SK-N-SH (cell line): ENCODE data around the gene GNB5. TPM values are rescaled to one million over a fixed set of nuclear protein-coding genes. Genes with fewer than 3 reads are reported as not detected.

Experiments used
- CTCF ChIA-PET: fragments of 300-600, 350-600 bp; formaldehyde crosslinking; extraction: SDS; loops from one replicate; lab custom pipeline; 2021; lab: Yijun Ruan, JAX
- POLR2A ChIA-PET: fragments of 350-600 bp; sonication (Branson Sonifier 250); formaldehyde crosslinking; extraction: SDS; loops from one replicate; lab custom pipeline; 2020; ENCODE audit warnings: antibody characterized with exemption, inconsistent platforms; lab: Yijun Ruan, JAX
- DNase-seq: peaks from one replicate; pipeline ENCODE4 v3.0.0; 2012
- H2AFZ ChIP-seq: fragments of 200-600 bp; sonication (generic); 2 replicates; pipeline ENCODE4 v1.8.1; 2016; ENCODE audit warnings: antibody characterized with exemption, mild to moderate bottlenecking, low read depth
- H3F3A ChIP-seq: fragments of 200-600 bp; sonication (generic); replicated peaks from 2 replicates; pipeline ENCODE3; 2016; ENCODE audit warnings: antibody characterized with exemption, mild to moderate bottlenecking; ENCODE audit not compliant: insufficient read depth
- H3K27ac ChIP-seq, 2 experiments: fragments of 200-500 bp in 1 of 2; fragments of 200-600 bp in 1 of 2; sonication (Bioruptor generic) in 1 of 2; sonication (generic), shearing (Covaris generic) in 1 of 2; 2 replicates each; pipeline versions ENCODE4 v1.5.1 to v1.6.1; 2014 to 2016; ENCODE audit warnings: low read depth in 2 of 2, inconsistent platforms in 1 of 2, low read length in 1 of 2, mild to moderate bottlenecking in 1 of 2, mixed read lengths in 1 of 2
- H3K27me3 ChIP-seq: fragments of 200-600 bp; sonication (generic), shearing (Covaris generic); 2 replicates; pipeline ENCODE4 v1.6.1; 2016; ENCODE audit warnings: mixed run types; ENCODE audit not compliant: insufficient read depth
- H3K36me3 ChIP-seq, 2 experiments: fragments of 200-500 bp in 1 of 2; fragments of 200-600 bp in 1 of 2; sonication (Bioruptor generic) in 1 of 2; sonication (generic) in 1 of 2; replicated peaks in 1 of 2; 2 replicates each; pipeline versions ENCODE3 to v1.5.1; 2014 to 2016; ENCODE audit warnings: low read length in 1 of 2, mild to moderate bottlenecking in 1 of 2; ENCODE audit not compliant: insufficient read depth in 2 of 2, control insufficient read depth in 1 of 2
- H3K4me1 ChIP-seq, 2 experiments: fragments of 200-500 bp in 1 of 2; fragments of 200-600 bp in 1 of 2; sonication (Bioruptor generic) in 1 of 2; sonication (generic), shearing (Covaris generic) in 1 of 2; 2 replicates each; pipeline versions ENCODE4 v1.5.1 to v1.6.1; 2014 to 2016; ENCODE audit warnings: low read depth in 1 of 2, low read length in 1 of 2, mixed run types in 1 of 2; ENCODE audit not compliant: insufficient read depth in 2 of 2, control insufficient read depth in 1 of 2
- H3K4me2 ChIP-seq: fragments of 200-600 bp; sonication (generic), shearing (Covaris generic); 2 replicates; pipeline ENCODE4 v1.6.1; 2017; ENCODE audit warnings: mixed run types
- H3K4me3 ChIP-seq, 2 experiments: fragments of 200-500 bp in 1 of 2; fragments of 200-600 bp in 1 of 2; sonication (Bioruptor generic) in 1 of 2; sonication (generic), shearing (Covaris generic) in 1 of 2; 2 replicates each; pipeline versions ENCODE4 v1.5.1 to v1.8.1; 2014 to 2016; ENCODE audit warnings: low read depth in 2 of 2, inconsistent platforms in 1 of 2, low read length in 1 of 2, mild to moderate bottlenecking in 1 of 2, mixed read lengths in 1 of 2, moderate library complexity in 1 of 2
- H3K79me2 ChIP-seq: fragments of 200-600 bp; sonication (generic); 2 replicates; pipeline ENCODE4 v1.8.1; 2017; ENCODE audit warnings: mild to moderate bottlenecking; ENCODE audit not compliant: insufficient read depth
- H3K9ac ChIP-seq: fragments of 200-600 bp; sonication (generic); 2 replicates; pipeline ENCODE4 v1.6.1; 2017; ENCODE audit warnings: mixed run types
- H3K9me2 ChIP-seq: fragments of 200-600 bp; sonication (generic); 2 replicates; pipeline ENCODE4 v1.6.1; 2017; ENCODE audit warnings: mixed run types
- H3K9me3 ChIP-seq: fragments of 200-600 bp; sonication (generic); 2 replicates; pipeline ENCODE4 v1.6.1; 2017; ENCODE audit warnings: mixed run types, mild to moderate bottlenecking, moderate library complexity
- H4K20me1 ChIP-seq: fragments of 200-600 bp; sonication (generic); 2 replicates; pipeline ENCODE4 v1.6.1; 2017; ENCODE audit warnings: mild to moderate bottlenecking, mixed run types; ENCODE audit not compliant: insufficient read depth
- CHD2 ChIP-seq: fragments of 150-350 bp; IDR thresholded peaks from 2 replicates; pipeline ENCODE4 v1.6.1; 2018; ENCODE audit warnings: low read length; ENCODE audit not compliant: partially characterized antibody
- FOXM1 ChIP-seq: IDR thresholded peaks from 2 replicates; pipeline ENCODE4 v1.4.0; 2012; ENCODE audit warnings: low read depth, mild to moderate bottlenecking
- IRF3 ChIP-seq: fragments of 150-350 bp; IDR thresholded peaks from 2 replicates; pipeline ENCODE4 v1.6.1; 2016; ENCODE audit warnings: mild to moderate bottlenecking, low read depth, low read length
- JUND ChIP-seq: IDR thresholded peaks from 2 replicates; pipeline ENCODE4 v1.4.0; 2012
- MEF2A ChIP-seq: IDR thresholded peaks from 2 replicates; pipeline ENCODE4 v1.4.0; 2012; ENCODE audit warnings: low read depth, borderline replicate concordance
- MXI1 ChIP-seq: IDR thresholded peaks from 2 replicates; pipeline ENCODE4 v1.6.1; 2012; ENCODE audit warnings: mild to moderate bottlenecking, low read depth, low read length, improper control_type of control experiment
- NRF1 ChIP-seq: IDR thresholded peaks from 2 replicates; pipeline ENCODE4 v1.6.1; 2012; ENCODE audit warnings: low read depth, mild to moderate bottlenecking, low read length
- SIN3A ChIP-seq: IDR thresholded peaks from 2 replicates; pipeline ENCODE4 v1.6.1; 2012; ENCODE audit warnings: low read depth, mild to moderate bottlenecking, low read length, moderate library complexity, borderline replicate concordance
- SMC3 ChIP-seq: IDR thresholded peaks from 2 replicates; pipeline ENCODE4 v1.6.1; 2012; ENCODE audit warnings: low read depth, low read length, improper control_type of control experiment
- TAF1 ChIP-seq: IDR thresholded peaks from 2 replicates; pipeline ENCODE4 v1.6.1; 2012; ENCODE audit warnings: low read depth, mild to moderate bottlenecking, low read length, moderate library complexity, borderline replicate concordance
- TCF12 ChIP-seq: IDR thresholded peaks from 2 replicates; pipeline ENCODE4 v1.4.0; 2012
- TEAD4 ChIP-seq: IDR thresholded peaks from 2 replicates; pipeline ENCODE4 v1.4.0; 2012; ENCODE audit warnings: mild to moderate bottlenecking, borderline replicate concordance; ENCODE audit not compliant: insufficient read depth
- YY1 ChIP-seq: IDR thresholded peaks from 2 replicates; pipeline ENCODE4 v1.4.0; 2012; ENCODE audit warnings: low read depth, mild to moderate bottlenecking
- WGBS: methylation state at CpG from one replicate; pipeline ENCODE4 v1.1.6; 2017; ENCODE audit warnings: low lambda C conversion rate; 5-methylcytosine and 5-hydroxymethylcytosine counted together
- polyA plus RNA-seq, 3 experiments: library from polyadenylated mRNA; depleted of rRNA; stranded (reverse); fragments of >200 nt; gene quantifications; 2 replicates each; pipeline ENCODE4 v1.2.3, GENCODE V29; 2012
- TF ChIP-seq, protein P1 (sequence below): IDR thresholded peaks from 2 replicates; pipeline ENCODE4; 2012
- TF ChIP-seq, protein P2 (sequence below): IDR thresholded peaks from 2 replicates; pipeline ENCODE4 v1.4.0; 2012; ENCODE audit warnings: low read depth, borderline replicate concordance
- TF ChIP-seq, protein P3 (sequence below): IDR thresholded peaks from 2 replicates; pipeline ENCODE4 v1.4.0; 2012; ENCODE audit warnings: low read depth
- TF ChIP-seq, protein P4 (sequence below): fragments of 150-350 bp; IDR thresholded peaks from 2 replicates; pipeline ENCODE4 v1.6.1; 2017; ENCODE audit warnings: antibody characterized with exemption, low read length, low read depth, borderline replicate concordance

The GNB5 gene
- polyA plus RNA-seq, 1 of the 3 experiments (the other 2 are of a cell fraction): 73.7 TPM

GRCh38 chr15:52118969-52119749 lies 72.0 kb downstream of the GNB5 start:
- Histone ChIP-seq H3K9me3 (no peaks in the 10 kb centered on the region), H3K79me2 (no peaks in the 10 kb centered on the region), H4K20me1 (no peaks in the 10 kb centered on the region), H2AFZ (no peak overlapping the region), H3K4me1 (peaks cover 9 to 12% of the 10 kb centered on the region in 2 experiments; a peak in 2 of 4 replicates), H3K9ac (no peak overlapping the region), H3K4me2 (no peak overlapping the region), H3K27me3 (no peaks in the 10 kb centered on the region), H3F3A (peaks cover 4% of the 10 kb centered on the region), H3K9me2 (no peaks in the 10 kb centered on the region), H3K27ac (no peak overlapping the region), H3K4me3 (no peak overlapping the region), H3K36me3 (no peaks in the 10 kb centered on the region)
- TF ChIP-seq, protein P1, sequence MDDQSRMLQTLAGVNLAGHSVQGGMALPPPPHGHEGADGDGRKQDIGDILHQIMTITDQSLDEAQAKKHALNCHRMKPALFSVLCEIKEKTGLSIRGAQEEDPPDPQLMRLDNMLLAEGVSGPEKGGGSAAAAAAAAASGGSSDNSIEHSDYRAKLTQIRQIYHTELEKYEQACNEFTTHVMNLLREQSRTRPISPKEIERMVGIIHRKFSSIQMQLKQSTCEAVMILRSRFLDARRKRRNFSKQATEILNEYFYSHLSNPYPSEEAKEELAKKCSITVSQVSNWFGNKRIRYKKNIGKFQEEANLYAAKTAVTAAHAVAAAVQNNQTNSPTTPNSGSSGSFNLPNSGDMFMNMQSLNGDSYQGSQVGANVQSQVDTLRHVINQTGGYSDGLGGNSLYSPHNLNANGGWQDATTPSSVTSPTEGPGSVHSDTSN: no peak
- TF ChIP-seq MEF2A (no peak), MXI1 (no peak), IRF3 (no peak), TEAD4 (no peak), FOXM1 (no peak), NRF1 (no peak), CHD2 (no peak), TCF12 (no peak), YY1 (no peak), JUND (no peak), SMC3 (no peak), TAF1 (no peak), SIN3A (no peak)
- TF ChIP-seq, protein P2, sequence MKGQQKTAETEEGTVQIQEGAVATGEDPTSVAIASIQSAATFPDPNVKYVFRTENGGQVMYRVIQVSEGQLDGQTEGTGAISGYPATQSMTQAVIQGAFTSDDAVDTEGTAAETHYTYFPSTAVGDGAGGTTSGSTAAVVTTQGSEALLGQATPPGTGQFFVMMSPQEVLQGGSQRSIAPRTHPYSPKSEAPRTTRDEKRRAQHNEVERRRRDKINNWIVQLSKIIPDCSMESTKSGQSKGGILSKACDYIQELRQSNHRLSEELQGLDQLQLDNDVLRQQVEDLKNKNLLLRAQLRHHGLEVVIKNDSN: no peak
- TF ChIP-seq, protein P3, sequence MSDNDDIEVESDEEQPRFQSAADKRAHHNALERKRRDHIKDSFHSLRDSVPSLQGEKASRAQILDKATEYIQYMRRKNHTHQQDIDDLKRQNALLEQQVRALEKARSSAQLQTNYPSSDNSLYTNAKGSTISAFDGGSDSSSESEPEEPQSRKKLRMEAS: no peak
- TF ChIP-seq, protein P4, sequence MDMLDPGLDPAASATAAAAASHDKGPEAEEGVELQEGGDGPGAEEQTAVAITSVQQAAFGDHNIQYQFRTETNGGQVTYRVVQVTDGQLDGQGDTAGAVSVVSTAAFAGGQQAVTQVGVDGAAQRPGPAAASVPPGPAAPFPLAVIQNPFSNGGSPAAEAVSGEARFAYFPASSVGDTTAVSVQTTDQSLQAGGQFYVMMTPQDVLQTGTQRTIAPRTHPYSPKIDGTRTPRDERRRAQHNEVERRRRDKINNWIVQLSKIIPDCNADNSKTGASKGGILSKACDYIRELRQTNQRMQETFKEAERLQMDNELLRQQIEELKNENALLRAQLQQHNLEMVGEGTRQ: no peak
- WGBS: 87% methylated on average over 3 of the region's 3 CpGs
- DNase-seq: no peak
- ChIA-PET CTCF (interaction anchor here (0.6 to 2.3 kb wide), 4 partner anchors 15 to 41 kb away, joined by 3 to 8 read pairs (median 3); no protein-coding TSS in a partner anchor), POLR2A (no interaction called here)
